Thyroid gland (tissue), 4 donors: ENCODE measurements around the gene PHF21A. TPM values are rescaled to one million over a fixed set of nuclear protein-coding genes. Genes with fewer than 3 reads are reported as not detected.

Experiments used
- DNase-seq, 2 donors: peaks; one replicate each; pipeline ENCODE4 v3.0.0-alpha.2; 2019
- H3K27ac ChIP-seq, 3 donors: fragments of 200-600 bp; sonication (generic); 1 replicate in 2 of 3; 2 replicates in 1 of 3; pipeline ENCODE4 v1.5.1; 2016 to 2019; ENCODE audit warnings: mild to moderate bottlenecking in 1 of 3, moderate library complexity in 1 of 3
- H3K27me3 ChIP-seq: fragments of 200-600 bp; sonication (generic); one replicate; pipeline ENCODE4 v1.5.1; 2019
- H3K36me3 ChIP-seq, 2 donors: fragments of 200-600 bp; sonication (generic); one replicate each; pipeline ENCODE4 v1.5.1; 2016 to 2019
- H3K4me1 ChIP-seq, 2 donors: fragments of 200-600 bp; sonication (generic); one replicate each; pipeline ENCODE4 v1.5.1; 2017 to 2019
- H3K4me3 ChIP-seq, 3 donors: fragments of 200-600 bp; sonication (generic); replicated peaks in 1 of 3; 1 replicate in 2 of 3; 2 replicates in 1 of 3; pipeline ENCODE4 v1.5.1; 2016; ENCODE audit warnings: mild to moderate bottlenecking in 1 of 3
- H3K9me3 ChIP-seq: fragments of 200-600 bp; sonication (generic); one replicate; pipeline ENCODE4 v1.5.1; 2017
- POLR2A ChIP-seq, 2 donors: fragments of 450-650 bp; IDR thresholded peaks; one replicate each; pipeline ENCODE4 v1.6.1; 2017; ENCODE audit warnings: antibody characterized with exemption in 2 of 2, mild to moderate bottlenecking in 2 of 2, moderate library complexity in 1 of 2
- WGBS, 2 donors: methylation state at CpG; one replicate each; pipeline ENCODE4 v1.1.5; 2017; 5-methylcytosine and 5-hydroxymethylcytosine counted together
- intact Hi-C: fragments of 100-400 bp; cut with DNase I; formaldehyde crosslinking; loops from one replicate; pipeline ENCODE4 v1.15.1; 2023
- total RNA-seq, 4 donors: library from RNA; depleted of rRNA; stranded (reverse); fragments of >200 nt; gene quantifications; one replicate each; pipeline ENCODE4 v1.2.3, GENCODE V29; 2016
- TF ChIP-seq, protein P1 (sequence below), 6 experiments: fragments of 200-600 bp in 3 of 6; fragments of 450-650 bp in 3 of 6; sonication (generic) in 3 of 6; IDR thresholded peaks; one replicate each; pipeline ENCODE4 v1.5.1; 2016 to 2019; ENCODE audit warnings: antibody characterized with exemption in 6 of 6, mild to moderate bottlenecking in 2 of 6, inconsistent platforms in 1 of 6, moderate library complexity in 1 of 6

The PHF21A gene
- total RNA-seq, 4 donors from 2014 or later = 26.2 to 95.7 (median 64.0) TPM

DNA sequence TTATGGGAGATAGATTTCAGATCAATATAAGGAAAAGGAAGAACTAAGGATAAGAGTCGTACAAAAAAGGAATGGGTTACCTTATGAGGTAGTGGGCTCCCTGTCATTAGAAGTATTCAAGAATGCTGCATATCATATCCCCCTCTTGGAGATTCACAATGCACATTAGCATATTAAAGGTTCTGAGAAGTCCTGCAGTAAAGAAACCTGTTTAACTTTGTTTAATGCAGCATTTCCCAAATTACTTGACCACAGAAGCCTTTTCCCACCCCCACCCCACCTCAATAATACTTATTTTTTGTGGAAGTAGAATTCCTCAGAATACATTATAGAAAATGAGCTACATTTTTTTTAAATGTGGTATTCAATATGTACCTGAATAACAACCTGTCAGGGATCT, 30.9 kb downstream of the PHF21A start:
- intact Hi-C loops = no loop called here
- WGBS, 2 donors = 94 to 95% methylated on average over 1 of the region's 1 CpG
- no peak overlapping the region for H3K4me3 ChIP-seq
- H3K36me3 ChIP-seq = no peaks in the 10 kb centered on the region
- TF ChIP-seq, protein P1, sequence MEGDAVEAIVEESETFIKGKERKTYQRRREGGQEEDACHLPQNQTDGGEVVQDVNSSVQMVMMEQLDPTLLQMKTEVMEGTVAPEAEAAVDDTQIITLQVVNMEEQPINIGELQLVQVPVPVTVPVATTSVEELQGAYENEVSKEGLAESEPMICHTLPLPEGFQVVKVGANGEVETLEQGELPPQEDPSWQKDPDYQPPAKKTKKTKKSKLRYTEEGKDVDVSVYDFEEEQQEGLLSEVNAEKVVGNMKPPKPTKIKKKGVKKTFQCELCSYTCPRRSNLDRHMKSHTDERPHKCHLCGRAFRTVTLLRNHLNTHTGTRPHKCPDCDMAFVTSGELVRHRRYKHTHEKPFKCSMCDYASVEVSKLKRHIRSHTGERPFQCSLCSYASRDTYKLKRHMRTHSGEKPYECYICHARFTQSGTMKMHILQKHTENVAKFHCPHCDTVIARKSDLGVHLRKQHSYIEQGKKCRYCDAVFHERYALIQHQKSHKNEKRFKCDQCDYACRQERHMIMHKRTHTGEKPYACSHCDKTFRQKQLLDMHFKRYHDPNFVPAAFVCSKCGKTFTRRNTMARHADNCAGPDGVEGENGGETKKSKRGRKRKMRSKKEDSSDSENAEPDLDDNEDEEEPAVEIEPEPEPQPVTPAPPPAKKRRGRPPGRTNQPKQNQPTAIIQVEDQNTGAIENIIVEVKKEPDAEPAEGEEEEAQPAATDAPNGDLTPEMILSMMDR (IDR thresholded peaks at IDR 0.05) = no peak
- no peak for TF ChIP-seq POLR2A (IDR thresholded peaks at IDR 0.05)
- H3K27ac ChIP-seq = no peak overlapping the region
- H3K27me3 ChIP-seq = no peaks in the 10 kb centered on the region
- H3K9me3 ChIP-seq = no peaks in the 10 kb centered on the region
- no peak for DNase-seq
- no peaks in the 10 kb centered on the region for H3K4me1 ChIP-seq

GRCh38 chr11:46079662-46080061, 41.6 kb downstream of the PHF21A start:
- no peak for DNase-seq
- Histone ChIP-seq H3K27ac (no peak overlapping the region), H3K4me3 (no peak overlapping the region), H3K27me3 (no peaks in the 10 kb centered on the region), H3K4me1 (peaks cover 0 to 4% of the 10 kb centered on the region in 2 donors), H3K9me3 (no peaks in the 10 kb centered on the region), H3K36me3 (peaks cover 0 to 3% of the 10 kb centered on the region in 2 donors)
- intact Hi-C loops = no loop called here
- WGBS, 2 donors = 90 to 93% methylated on average over 3 of the region's 3 CpGs
- no peak for TF ChIP-seq POLR2A (IDR thresholded peaks at IDR 0.05)
- TF ChIP-seq, protein P1 (IDR thresholded peaks at IDR 0.05) = no peak

DNA sequence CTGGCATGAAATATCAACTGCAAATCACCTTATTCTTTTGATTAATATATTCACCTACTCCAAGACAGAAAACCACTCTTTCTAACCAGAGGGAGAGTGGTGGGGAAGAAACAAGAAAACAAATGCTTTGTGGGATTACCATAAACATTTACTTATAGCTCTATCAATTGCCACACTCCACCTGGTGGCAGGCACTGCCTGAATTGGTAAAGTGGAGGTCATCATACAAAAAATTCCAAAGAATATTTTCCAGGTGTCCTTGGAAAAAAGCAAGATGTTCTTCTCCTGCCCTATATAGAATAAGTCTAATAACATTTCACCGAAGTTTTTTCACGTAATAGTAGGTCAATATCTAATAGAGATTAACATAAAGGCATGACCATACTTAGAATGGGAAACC, 45.3 kb downstream of the PHF21A start:
- Histone ChIP-seq H3K4me3 (no peak overlapping the region), H3K9me3 (no peaks in the 10 kb centered on the region), H3K4me1 (peaks cover 6 to 23% of the 10 kb centered on the region in 2 donors), H3K36me3 (no peaks in the 10 kb centered on the region), H3K27me3 (no peaks in the 10 kb centered on the region), H3K27ac (no peak overlapping the region)
- 95 to 98% methylated on average over 2 of the region's 2 CpGs for WGBS, 2 donors
- TF ChIP-seq, protein P1 (IDR thresholded peaks at IDR 0.05) = no peak
- TF ChIP-seq POLR2A (IDR thresholded peaks at IDR 0.05) = no peak
- intact Hi-C loops = no loop called here
- no peak for DNase-seq

DNA sequence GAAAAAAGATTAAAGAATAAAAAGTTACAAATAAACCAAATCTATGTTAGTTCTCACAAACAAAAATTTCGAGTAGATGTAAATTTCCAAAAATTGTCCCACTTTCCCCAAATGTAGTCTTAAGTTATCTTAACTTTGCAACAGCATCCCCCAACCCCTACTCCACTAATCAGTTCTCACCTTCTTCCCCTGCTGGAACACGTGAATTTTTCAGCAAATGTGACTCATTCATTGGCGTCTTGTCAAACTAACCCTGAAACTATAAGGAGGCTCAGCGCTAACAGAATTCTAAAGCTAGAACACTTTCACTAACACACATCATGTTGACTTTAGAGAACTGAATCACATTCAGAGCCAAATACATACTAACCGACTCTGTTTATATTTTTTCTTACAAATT, 46.1 kb downstream of the PHF21A start:
- WGBS, 2 donors = 66 to 72% methylated on average over 5 of the region's 5 CpGs
- no peak for DNase-seq
- no peaks in the 10 kb centered on the region for H3K27me3 ChIP-seq
- TF ChIP-seq, protein P1 (IDR thresholded peaks at IDR 0.05) = no peak
- no peak for TF ChIP-seq POLR2A (IDR thresholded peaks at IDR 0.05)
- H3K9me3 ChIP-seq = no peaks in the 10 kb centered on the region
- no peak overlapping the region for H3K4me3 ChIP-seq
- H3K36me3 ChIP-seq = no peaks in the 10 kb centered on the region
- intact Hi-C loops = no loop called here
- peaks cover 9 to 23% of the 10 kb centered on the region in 2 donors for H3K4me1 ChIP-seq
- no peak overlapping the region for H3K27ac ChIP-seq

DNA sequence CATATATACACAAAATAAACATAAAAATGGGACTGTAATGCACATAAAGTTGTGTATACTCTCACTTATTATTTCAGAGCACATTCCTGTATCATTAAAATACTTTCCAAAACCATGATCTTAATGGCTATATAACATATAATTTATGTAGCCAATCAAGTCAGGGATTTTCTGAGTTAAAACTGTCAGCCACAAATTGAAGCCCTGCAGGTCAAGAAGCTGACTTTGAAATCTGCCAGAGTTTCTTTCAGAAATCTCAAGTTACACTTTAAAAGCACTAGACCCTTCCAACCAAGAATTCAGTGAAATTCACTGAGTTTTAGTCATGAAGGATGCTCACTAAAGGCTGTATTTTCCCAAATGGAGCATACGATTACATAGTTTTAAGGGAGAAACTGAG, 47.6 kb downstream of the PHF21A start:
- Histone ChIP-seq H3K27me3 (no peaks in the 10 kb centered on the region), H3K4me1 (peaks cover 9 to 23% of the 10 kb centered on the region in 2 donors), H3K36me3 (no peaks in the 10 kb centered on the region), H3K4me3 (no peak overlapping the region), H3K27ac (no peak overlapping the region), H3K9me3 (no peaks in the 10 kb centered on the region)
- 89 to 92% methylated on average over 1 of the region's 1 CpG for WGBS, 2 donors
- no peak for DNase-seq
- intact Hi-C loops = no loop called here
- TF ChIP-seq, protein P1 (IDR thresholded peaks at IDR 0.05) = no peak
- TF ChIP-seq POLR2A (IDR thresholded peaks at IDR 0.05) = no peak
